ENCODE results near the gene RMI2.
"Not testable (repeated sequence)": the region's sequence is repeated elsewhere in the genome, so short reads cannot be mapped to it uniquely, and the experiment has no call there.

Gene RMI2

DNA sequence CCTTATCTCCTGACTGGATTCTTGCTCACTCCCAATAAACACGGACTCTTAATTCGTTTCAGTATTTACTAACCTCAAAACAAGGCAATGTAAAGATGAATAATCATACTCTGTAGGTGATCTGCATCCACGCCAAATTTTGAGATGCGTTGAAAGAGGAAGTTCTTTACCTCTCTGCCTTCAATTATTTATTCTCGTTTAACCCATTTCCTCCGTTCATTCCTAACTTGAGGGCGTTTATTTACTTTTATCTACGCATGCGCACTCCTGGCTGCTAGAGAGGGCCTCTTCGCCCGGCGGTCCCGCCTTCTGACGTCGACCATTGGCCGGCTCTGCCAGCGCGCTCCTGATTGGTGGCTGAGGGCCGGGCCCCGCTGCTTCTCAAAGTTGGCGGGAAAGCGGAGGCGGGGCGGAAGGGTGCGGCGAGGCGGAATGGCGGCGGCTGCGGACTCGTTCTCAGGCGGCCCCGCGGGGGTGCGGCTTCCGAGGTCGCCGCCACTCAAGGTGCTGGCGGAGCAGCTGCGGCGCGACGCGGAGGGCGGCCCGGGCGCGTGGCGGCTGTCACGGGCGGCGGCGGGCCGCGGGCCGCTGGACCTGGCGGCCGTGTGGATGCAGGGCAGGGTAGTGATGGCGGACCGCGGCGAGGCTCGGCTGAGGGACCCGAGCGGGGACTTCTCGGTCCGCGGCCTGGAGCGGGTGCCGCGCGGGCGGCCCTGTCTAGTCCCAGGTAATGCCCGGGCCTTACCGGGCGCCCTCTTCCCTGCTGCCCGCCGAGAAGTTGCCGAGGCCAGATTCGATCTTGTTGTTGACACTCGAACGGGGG lies at the start of gene RMI2:
Gene RMI2, plus strand, starts transcription at position 420 of the 823 bp plus-strand sequence. Its CDS starts 13 bp downstream, at position 433.
- DNase-seq: peak; percentile 98

DNA sequence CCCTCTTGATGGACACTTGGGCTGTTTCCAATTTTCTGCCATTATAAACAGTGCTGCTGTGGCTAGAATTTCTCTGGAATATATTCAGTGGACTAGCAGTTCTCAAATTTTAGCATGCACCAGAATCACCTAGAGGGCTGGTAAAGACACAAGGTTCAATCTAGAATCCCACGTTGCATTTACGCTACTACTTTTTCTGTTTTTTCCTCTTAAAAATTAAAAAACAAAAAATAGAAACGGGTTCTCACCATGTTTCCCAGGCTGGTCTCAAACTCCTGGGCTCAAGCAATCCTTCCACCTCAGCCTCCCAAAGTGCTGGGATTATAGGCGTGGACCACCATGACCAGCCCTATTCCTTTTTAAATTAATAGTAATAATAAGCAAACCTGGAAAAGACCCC lies 49.6 kb upstream of the RMI2 start:
- no peak for DNase-seq

- DNase-seq: no peak
These were observed 48.9 kb upstream of the RMI2 start for GRCh38 chr16:11296351-11296705.

DNA sequence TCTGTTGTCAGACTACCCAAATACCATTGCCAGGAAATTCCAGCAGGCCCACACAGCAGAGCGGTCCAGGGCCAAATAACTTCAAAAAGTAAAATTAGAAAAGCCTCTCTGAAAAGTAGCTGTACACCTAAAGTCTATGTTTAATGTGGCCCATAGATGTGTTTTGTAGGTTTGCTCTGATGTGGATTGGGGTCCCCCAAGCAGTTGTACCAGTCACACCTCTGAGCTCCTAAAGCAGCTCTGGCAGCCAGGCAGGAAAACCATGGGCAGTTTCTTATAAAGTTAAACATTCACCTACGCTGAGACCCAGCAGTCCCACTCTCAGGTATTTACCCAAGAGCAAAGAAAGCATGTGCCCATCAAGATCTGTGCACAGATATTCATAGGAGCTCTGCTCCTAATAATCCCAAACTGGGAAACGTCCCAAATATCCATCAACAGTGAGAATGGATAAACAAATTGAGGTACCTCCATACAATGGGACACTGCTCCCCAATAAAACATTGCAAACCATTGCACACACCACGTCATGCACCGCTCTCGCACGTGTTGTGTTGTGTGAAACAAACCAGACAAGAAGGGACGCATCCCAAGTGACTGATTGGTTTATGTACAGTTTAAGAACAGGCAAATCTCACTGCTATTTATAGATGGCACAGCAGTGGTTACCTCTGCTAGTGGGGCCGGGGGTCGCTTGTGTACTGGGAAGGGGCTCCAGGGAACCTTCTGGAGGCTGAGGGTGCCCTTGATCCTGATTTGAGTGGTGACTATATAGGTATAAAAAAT lies 48.4 kb upstream of the RMI2 start:
- no peak for DNase-seq

- peak; percentile 62 for DNase-seq
These were observed 47.6 kb upstream of the RMI2 start for GRCh38 chr16:11297492-11298142.

DNA sequence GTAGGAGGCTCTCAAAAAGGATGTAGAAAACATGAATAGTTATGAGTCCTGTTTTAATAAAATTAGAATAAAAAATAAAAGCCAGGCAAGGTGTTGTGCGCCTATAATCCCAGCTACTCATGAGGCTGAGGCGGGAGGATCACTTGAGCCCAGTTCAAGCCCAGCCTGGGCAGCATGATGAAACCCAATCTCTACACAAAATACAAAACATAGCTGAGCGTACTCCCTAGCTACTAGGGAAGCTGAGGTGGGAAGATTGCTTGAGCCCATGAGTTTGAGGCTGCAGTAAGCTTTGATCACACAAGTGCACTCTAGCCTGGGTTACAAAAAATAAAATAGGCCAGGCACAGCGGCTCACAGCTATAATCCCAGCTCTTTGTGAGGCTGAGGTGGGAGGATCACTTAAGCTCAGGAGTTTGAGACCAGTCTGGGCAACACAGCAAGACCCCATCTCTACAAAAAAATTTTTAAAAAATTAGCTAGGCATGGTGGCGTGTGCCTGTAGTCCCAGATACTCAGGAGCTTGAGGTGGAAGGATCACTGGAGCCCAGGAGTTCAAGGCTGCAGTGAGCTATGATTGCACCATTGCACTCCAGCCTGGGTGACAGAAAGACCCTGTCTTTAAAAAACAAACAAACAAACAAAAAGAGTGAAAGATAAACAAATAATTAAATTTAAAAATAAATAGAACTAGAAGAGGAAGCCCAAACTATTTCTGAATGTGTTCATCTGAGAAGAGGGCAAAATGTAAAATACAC lies 46.9 kb upstream of the RMI2 start:
- DNase-seq: no peak

DNA sequence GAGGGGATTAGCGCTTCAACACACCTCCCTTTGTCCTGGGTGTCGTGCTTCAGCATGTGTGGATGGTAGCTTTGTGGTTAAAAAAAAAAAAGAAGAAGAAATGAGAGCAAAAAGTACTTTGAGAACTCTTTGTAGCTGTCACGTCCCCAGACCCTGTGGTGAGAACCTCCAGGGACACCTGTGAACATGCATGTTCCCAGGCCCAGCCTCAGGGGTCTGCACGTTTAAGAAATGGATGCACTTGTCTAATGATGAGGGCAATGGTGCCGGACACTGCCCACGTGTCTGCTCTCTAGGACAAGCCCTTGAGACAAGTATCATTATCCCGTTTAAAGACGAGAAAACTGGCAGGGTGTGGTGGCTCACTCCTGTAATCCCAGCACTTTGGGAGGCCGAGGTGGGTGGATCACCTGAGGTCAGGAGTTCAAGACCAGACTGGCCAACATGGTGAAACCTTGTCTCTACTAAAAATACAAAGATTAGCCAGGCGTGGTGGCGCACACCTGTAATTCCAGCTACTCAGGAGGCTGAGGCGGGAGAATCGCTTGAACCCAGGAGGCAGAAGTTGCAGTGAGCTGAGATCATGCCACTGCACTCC lies 46.2 kb upstream of the RMI2 start:
- not testable (repeated sequence) for DNase-seq

GRCh38 chr16:11299865-11300559 lies 45.2 kb upstream of the RMI2 start:
- DNase-seq: no peak

DNA sequence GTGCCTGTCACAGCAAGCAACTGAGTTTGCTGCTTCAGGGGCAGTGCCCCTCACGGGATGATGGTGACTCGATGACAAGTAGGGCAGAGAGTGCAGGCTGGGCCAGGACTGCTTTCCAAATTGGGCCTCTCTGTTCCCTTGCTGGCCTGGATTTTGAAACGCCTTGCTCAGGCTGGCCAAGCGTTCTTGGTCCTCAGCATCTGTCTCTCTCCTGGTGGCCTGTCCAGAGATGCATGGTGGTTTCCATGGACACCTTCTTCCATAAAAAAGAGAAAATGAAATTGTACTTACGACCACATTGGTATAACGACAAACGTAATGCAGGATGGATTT lies 44.7 kb upstream of the RMI2 start:
- DNase-seq: no peak

DNA sequence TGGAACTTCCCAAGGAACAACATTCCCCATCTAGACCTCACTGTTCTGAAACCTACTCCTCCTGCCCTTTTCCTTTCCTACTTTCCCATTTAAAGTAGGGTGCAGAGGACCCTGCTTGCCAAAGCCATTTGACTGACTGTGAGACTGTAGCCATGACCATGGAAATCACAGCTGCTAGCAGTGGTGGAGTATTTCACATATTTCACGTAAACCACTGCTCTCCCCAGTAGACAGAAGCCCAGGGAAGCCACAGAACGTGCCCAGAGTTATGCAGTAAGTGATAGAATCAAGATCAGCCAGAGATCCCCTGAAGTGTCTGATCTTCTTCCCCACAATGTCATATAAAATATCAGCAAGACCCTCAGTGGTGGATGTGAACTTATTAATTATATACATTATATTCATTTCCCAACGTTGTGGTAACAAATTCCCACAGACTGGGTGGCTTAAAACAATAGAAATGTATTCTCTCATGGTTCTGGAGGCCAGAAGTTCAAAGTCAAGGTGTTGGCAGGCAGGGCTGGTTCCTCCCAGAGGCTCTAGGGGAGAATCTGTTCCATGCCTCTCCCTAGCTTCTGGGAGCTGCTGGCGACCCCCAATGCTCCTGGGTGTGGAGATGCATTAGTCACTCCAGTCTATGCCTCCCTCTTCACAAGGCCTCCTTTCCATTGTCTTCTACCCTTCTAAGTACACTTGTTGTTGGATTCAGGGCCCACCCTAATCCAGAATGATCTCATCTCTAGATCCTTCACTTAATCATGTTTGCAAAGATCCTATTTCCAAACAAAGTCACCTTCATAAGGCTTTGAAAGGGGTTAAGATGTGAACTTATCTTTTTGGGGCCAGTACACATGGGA lies 43.4 kb upstream of the RMI2 start:
- no peak for DNase-seq

GRCh38 chr16:11302977-11303376 lies 42.3 kb upstream of the RMI2 start:
- DNase-seq: no peak

DNA sequence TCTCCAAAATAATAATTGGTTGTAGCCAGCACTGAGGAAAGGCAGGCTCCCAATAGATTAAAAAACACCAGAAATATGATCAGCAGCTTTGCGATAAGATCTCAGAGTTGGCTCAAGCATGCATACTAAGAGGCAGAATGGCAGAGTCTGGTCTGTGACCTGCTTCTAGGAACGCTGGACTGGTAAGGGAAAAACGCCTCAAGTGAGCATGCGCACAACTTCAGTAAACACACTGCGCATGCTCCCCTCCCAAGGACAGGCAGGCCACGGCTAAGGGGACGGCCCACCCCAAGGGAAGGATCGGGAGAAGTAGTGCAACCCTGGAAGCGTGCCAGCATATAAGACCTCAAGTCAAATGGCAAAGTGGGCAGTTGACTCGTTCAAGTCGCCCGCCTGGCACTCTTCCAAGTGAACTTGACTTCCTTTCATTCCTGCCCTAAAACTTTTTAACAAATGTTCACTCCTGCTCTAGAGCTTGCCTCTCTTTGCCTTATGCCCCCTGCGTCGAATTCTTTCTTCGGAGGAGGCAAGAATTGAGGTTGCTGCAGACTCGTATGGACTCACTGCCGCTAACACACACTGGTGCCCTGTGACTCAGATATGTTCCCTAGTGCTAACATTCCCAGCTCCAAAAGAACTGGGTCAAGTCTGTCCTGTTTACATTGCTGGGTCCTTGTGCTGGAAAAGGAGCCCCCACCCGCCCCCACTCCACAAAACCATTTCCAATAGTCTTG lies 41.7 kb upstream of the RMI2 start:
- no peak for DNase-seq

- DNase-seq: no peak
These were observed 38.9 kb upstream of the RMI2 start for GRCh38 chr16:11306381-11306780.

GRCh38 chr16:11306997-11307638 lies 38.1 kb upstream of the RMI2 start:
- DNase-seq: no peak

- no peak for DNase-seq
These were observed 37.4 kb upstream of the RMI2 start for GRCh38 chr16:11307639-11308492.

- DNase-seq: no peak
These were observed 36.6 kb upstream of the RMI2 start for GRCh38 chr16:11308493-11309283.

- DNase-seq: no peak
These were observed 35.2 kb upstream of the RMI2 start for GRCh38 chr16:11309895-11310633.

Data from activated naive CD4-positive, alpha-beta T cell treated with anti-CD3 and anti-CD28 coated beads, Interleukin-2, amount 50 U/mL, for 16 hours (primary cell).